Loucy (cell line): ENCODE measurements around the gene OGDH.
"Not testable (repeated sequence)": the region's sequence is repeated elsewhere in the genome, so short reads cannot be mapped to it uniquely, and the experiment has no call there.

Experiments used
- H2AFZ ChIP-seq: fragments of 200-600 bp; sonication (generic); 2 replicates; pipeline ENCODE4 v1.6.0; 2016; ENCODE audit warnings: antibody characterized with exemption, mild to moderate bottlenecking, low read length, moderate library complexity
- H3F3A ChIP-seq: fragments of 200-600 bp; 2 replicates; pipeline ENCODE4 v1.6.0; 2016; ENCODE audit warnings: antibody characterized with exemption, low read depth, mild to moderate bottlenecking
- H3K27me3 ChIP-seq: fragments of 200-600 bp; sonication (generic); 2 replicates; pipeline ENCODE4 v1.6.1; 2014; ENCODE audit warnings: low read length, mild to moderate bottlenecking; ENCODE audit not compliant: insufficient read depth, poor library complexity, severe bottlenecking
- H3K36me3 ChIP-seq: fragments of 200-600 bp; sonication (generic); 2 replicates; pipeline ENCODE4 v1.6.1; 2016; ENCODE audit warnings: low read length; ENCODE audit not compliant: insufficient read depth
- H3K4me1 ChIP-seq: fragments of 200-600 bp; sonication (generic); 2 replicates; pipeline ENCODE4 v1.5.1; 2014; ENCODE audit warnings: low read length, mild to moderate bottlenecking; ENCODE audit not compliant: insufficient read depth, poor library complexity, severe bottlenecking
- H3K4me2 ChIP-seq: fragments of 200-600 bp; sonication (generic); 2 replicates; pipeline ENCODE4 v1.6.0; 2014; ENCODE audit warnings: antibody characterized with exemption, low read length, low read depth, mild to moderate bottlenecking; ENCODE audit not compliant: poor library complexity, severe bottlenecking
- H3K4me3 ChIP-seq: fragments of 200-600 bp; sonication (generic); 2 replicates; pipeline ENCODE4 v1.5.1; 2014; ENCODE audit warnings: low read length, mild to moderate bottlenecking, mixed read lengths; ENCODE audit not compliant: poor library complexity, severe bottlenecking
- H3K79me2 ChIP-seq: fragments of 200-600 bp; sonication (generic); 2 replicates; pipeline ENCODE4 v1.6.1; 2014; ENCODE audit warnings: low read length; ENCODE audit not compliant: insufficient read depth
- H3K9ac ChIP-seq: fragments of 200-600 bp; sonication (generic); 2 replicates; pipeline ENCODE4 v1.6.0; 2014; ENCODE audit warnings: mild to moderate bottlenecking, low read depth, low read length, moderate library complexity; ENCODE audit not compliant: poor library complexity, severe bottlenecking
- H3K9me2 ChIP-seq: fragments of 200-600 bp; sonication (generic); replicated peaks from 2 replicates; pipeline ENCODE4 v1.6.1; 2016; ENCODE audit warnings: low read depth, low read length, mixed read lengths
- H3K9me3 ChIP-seq: fragments of 200-600 bp; sonication (generic); 2 replicates; pipeline ENCODE4 v1.6.1; 2014; ENCODE audit warnings: mild to moderate bottlenecking, antibody characterized with exemption, low read length, low read depth; ENCODE audit not compliant: insufficient read depth
- H4K20me1 ChIP-seq: fragments of 200-600 bp; sonication (generic); 2 replicates; pipeline ENCODE4 v1.6.0; 2014; ENCODE audit warnings: antibody characterized with exemption, low read length, mild to moderate bottlenecking; ENCODE audit not compliant: insufficient read depth, poor library complexity, severe bottlenecking
- CTCF ChIP-seq: fragments of 200-600 bp; sonication (generic); conservative IDR thresholded peaks from 2 replicates; pipeline ENCODE4 v1.5.1; 2014; ENCODE audit warnings: mild to moderate bottlenecking, antibody characterized with exemption, low read length
- EZH2phosphoT487 ChIP-seq: fragments of 200-600 bp; IDR thresholded peaks from 2 replicates; pipeline ENCODE4 v1.6.1; 2018; ENCODE audit warnings: antibody characterized with exemption, mild to moderate bottlenecking, moderate library complexity, borderline replicate concordance

Gene OGDH

DNA sequence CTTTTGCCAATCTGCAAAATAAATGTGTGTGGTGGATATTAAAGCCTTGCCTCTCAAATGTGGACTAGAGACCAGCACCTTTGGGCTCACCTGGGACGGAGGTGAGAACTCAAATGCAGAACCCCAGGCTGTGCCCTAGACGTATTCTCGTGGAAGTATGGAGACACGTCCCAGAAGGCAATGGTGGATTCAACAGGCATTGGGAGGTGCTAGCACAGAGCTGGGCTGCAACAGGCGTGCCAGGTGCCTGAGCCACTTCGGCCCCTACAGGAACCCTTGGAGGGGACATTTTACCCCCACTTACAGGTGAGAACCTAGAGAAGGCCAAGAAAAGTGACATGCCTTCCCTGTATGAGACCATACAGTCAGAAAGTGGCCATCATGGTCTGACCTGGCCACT, 44.9 kb upstream of the OGDH start:
- H3K4me2 ChIP-seq, result no peak overlapping the region

DNA sequence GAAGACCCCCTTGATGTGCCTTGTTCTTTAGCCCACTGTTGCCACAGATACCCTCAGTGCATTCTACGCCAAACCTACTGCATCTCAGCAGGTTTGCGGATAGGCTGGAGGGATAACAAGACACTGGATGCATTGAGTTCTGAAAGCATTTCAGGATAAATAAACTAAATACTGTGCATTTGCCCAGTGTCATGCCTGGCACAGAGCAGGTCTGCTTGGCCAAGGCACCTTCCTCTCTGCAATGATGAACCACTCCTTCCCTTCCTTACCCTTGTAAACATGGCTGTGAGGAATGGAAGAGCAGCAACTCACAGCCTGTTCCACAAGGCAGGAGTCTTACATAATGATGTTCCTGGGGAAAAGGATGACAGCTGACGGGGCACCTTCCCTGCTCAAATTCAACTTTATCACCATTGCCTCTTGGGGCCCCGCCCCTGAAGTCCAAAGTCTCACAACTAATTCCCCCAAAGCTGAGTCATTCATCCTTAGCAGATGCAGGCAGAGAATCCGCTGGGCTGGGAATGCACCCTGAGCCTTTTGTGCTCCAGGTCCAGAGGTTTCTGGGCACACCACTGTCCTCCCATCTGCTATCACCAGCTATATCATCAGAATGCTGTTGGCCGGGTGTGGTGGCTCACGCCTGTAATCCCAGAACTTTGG, 44.3 kb upstream of the OGDH start:
- Histone ChIP-seq H3K27me3 (no peaks in the 10 kb centered on the region), H2AFZ (no peak overlapping the region), H4K20me1 (no peaks in the 10 kb centered on the region), H3K36me3 (peaks cover 12% of the 10 kb centered on the region; the same call in 1 of the 2 replicates), H3K9ac (no peak overlapping the region), H3K4me1 (no peaks in the 10 kb centered on the region), H3K4me3 (no peak overlapping the region), H3F3A (no peaks in the 10 kb centered on the region), H3K9me3 (no peaks in the 10 kb centered on the region), H3K9me2 (no peaks in the 10 kb centered on the region), H3K79me2 (no peaks in the 10 kb centered on the region), H3K4me2 (no peak overlapping the region)
- TF ChIP-seq EZH2phosphoT487 (no peak), CTCF (no peak)

More for the DNA sequence above, 44.9 kb upstream of the OGDH start:
- Histone ChIP-seq H3F3A (no peaks in the 10 kb centered on the region), H3K9me3 (no peaks in the 10 kb centered on the region), H4K20me1 (no peaks in the 10 kb centered on the region), H3K36me3 (peaks cover 11% of the 10 kb centered on the region; the same call in 1 of the 2 replicates), H2AFZ (no peak overlapping the region), H3K27me3 (no peaks in the 10 kb centered on the region), H3K79me2 (no peaks in the 10 kb centered on the region), H3K4me3 (no peak overlapping the region), H3K4me1 (no peaks in the 10 kb centered on the region), H3K9me2 (no peaks in the 10 kb centered on the region), H3K9ac (no peak overlapping the region)
- no peak for TF ChIP-seq EZH2phosphoT487
- no peak for TF ChIP-seq CTCF

GRCh38 chr7:44562622-44562962, 43.8 kb upstream of the OGDH start:
- not testable (repeated sequence) for H3K4me2 ChIP-seq, H4K20me1 ChIP-seq, H3K4me1 ChIP-seq, H3K79me2 ChIP-seq, H3K4me3 ChIP-seq, H2AFZ ChIP-seq, H3K27me3 ChIP-seq, H3K9me2 ChIP-seq, H3K9ac ChIP-seq, H3F3A ChIP-seq, H3K9me3 ChIP-seq
- peaks cover 17% of the 10 kb centered on the region; the same call in 1 of the 2 replicates for H3K36me3 ChIP-seq

- Histone ChIP-seq H3K4me3 (no peak overlapping the region), H3K27me3 (no peaks in the 10 kb centered on the region), H4K20me1 (peaks cover 5% of the 10 kb centered on the region), H3K9me3 (no peaks in the 10 kb centered on the region), H3K9me2 (no peaks in the 10 kb centered on the region), H2AFZ (no peak overlapping the region), H3K4me1 (no peaks in the 10 kb centered on the region), H3K36me3 (peaks cover 24% of the 10 kb centered on the region; the same call in 1 of the 2 replicates), H3K4me2 (no peak overlapping the region), H3K9ac (no peak overlapping the region), H3F3A (no peaks in the 10 kb centered on the region), H3K79me2 (no peaks in the 10 kb centered on the region)
- TF ChIP-seq CTCF (no peak), EZH2phosphoT487 (no peak)
Measured at GRCh38 chr7:44563171-44563679, 43.2 kb upstream of the OGDH start.
